HG03439 (cell line): Measurements from ENCODE around the gene KLF3.

Source experiments
- ATAC-seq: cut with Tn5 transposase; IDR thresholded peaks from one replicate; pipeline ENCODE4 v1.9.1; 2021; ENCODE audit warnings: mild to moderate bottlenecking, moderate library complexity; ENCODE audit not compliant: unreplicated experiment

KLF3 gene

GRCh38 chr4:38654273-38654672, 9.7 kb upstream of the KLF3 start:
- no peak for ATAC-seq

- ATAC-seq: no peak
Measured at GRCh38 chr4:38656111-38656510, 7.9 kb upstream of the KLF3 start.

- ATAC-seq: no peak
Measured at GRCh38 chr4:38659346-38659745, 4.7 kb upstream of the KLF3 start.

- no peak for ATAC-seq
Measured at GRCh38 chr4:38660838-38661237, 3.2 kb upstream of the KLF3 start.

- no peak for ATAC-seq
Measured at GRCh38 chr4:38661371-38661770, 2.6 kb upstream of the KLF3 start.

- no peak for ATAC-seq
Measured at GRCh38 chr4:38662522-38663089, 1.4 kb upstream of the KLF3 start.

- peak; percentile 41 for ATAC-seq
Measured at GRCh38 chr4:38663090-38663800, 754 bp upstream of the KLF3 start.

GRCh38 chr4:38664706-38665401, 855 bp downstream of the KLF3 start:
- ATAC-seq: no peak

GRCh38 chr4:38665551-38666411, 1.8 kb downstream of the KLF3 start:
- no peak for ATAC-seq

GRCh38 chr4:38666766-38667084, 2.7 kb downstream of the KLF3 start:
- ATAC-seq: no peak

- ATAC-seq: no peak
Measured at GRCh38 chr4:38667085-38667893, 3.3 kb downstream of the KLF3 start.

- no peak for ATAC-seq
Measured at GRCh38 chr4:38668203-38668971, 4.4 kb downstream of the KLF3 start.

- no peak for ATAC-seq
Measured at GRCh38 chr4:38669208-38669607, 5.2 kb downstream of the KLF3 start.

- no peak for ATAC-seq
Measured at GRCh38 chr4:38670109-38670901, 6.3 kb downstream of the KLF3 start.

- ATAC-seq: no peak
Measured at GRCh38 chr4:38670939-38671591, 7.1 kb downstream of the KLF3 start.

GRCh38 chr4:38671592-38671940, 7.6 kb downstream of the KLF3 start:
- no peak for ATAC-seq

- no peak for ATAC-seq
Measured at GRCh38 chr4:38672074-38672396, 8.0 kb downstream of the KLF3 start.

GRCh38 chr4:38672397-38673129, 8.6 kb downstream of the KLF3 start:
- ATAC-seq: no peak
